ENCODE measurements around the gene OR13F1. TPM values are rescaled to one million over a fixed set of nuclear protein-coding genes. Genes with fewer than 3 reads are reported as not detected.

Gene OR13F1
- total and polyA plus RNA-seq, 2 of the 8 experiments (the other 6 are each of a cell fraction or from before 2014, with no cell fraction given): not detected

GRCh38 chr9:104468261-104468660 lies 35.8 kb upstream of the OR13F1 start:
- ChIA-PET POLR2A (ENCODE audit: partially characterized antibody) (no interaction called here), CTCF (ENCODE audit: partially characterized antibody) (no interaction called here)
- Histone ChIP-seq H3K4me2 (ENCODE audit: insufficient read depth in 1 of 2, low read depth in 2 of 2, low read length in 2 of 2) (no peak overlapping the region), H3K9ac (replicated peaks in 1 of 4; ENCODE audit: extremely low read depth in 1 of 4, low read depth in 3 of 4, low read length in 3 of 4) (no peak overlapping the region), H2AK5ac (ENCODE audit: low read depth, low read length) (no peak overlapping the region), H4K20me1 (replicated peaks in 1 of 2; ENCODE audit: control insufficient read depth in 1 of 2, insufficient read depth in 2 of 2, low read length in 2 of 2) (no peaks in the 10 kb centered on the region), H3K4ac (replicated peaks; ENCODE audit: insufficient read length, low read depth, low read length) (no peak overlapping the region), H3K56ac (replicated peaks; ENCODE audit: insufficient read length, low read depth, low read length) (no peak overlapping the region), H4K5ac (ENCODE audit: insufficient read length, low read depth, low read length) (no peak overlapping the region), H3K14ac (ENCODE audit: insufficient read length) (no peak overlapping the region), H3K79me1 (ENCODE audit: low read depth, low read length) (no peaks in the 10 kb centered on the region), H2BK5ac (ENCODE audit: low read depth, low read length) (no peak overlapping the region), H3K36me3 (ENCODE audit: control insufficient read depth in 2 of 4, insufficient read depth in 4 of 4, low read length in 3 of 4) (no peaks in the 10 kb centered on the region), H3K27me3 (replicated peaks in 1 of 4; ENCODE audit: control insufficient read depth in 3 of 4, extremely low read depth in 1 of 4, insufficient read depth in 3 of 4, low read length in 3 of 4) (no peaks in the 10 kb centered on the region), H2BK120ac (replicated peaks; ENCODE audit: low read depth, low read length) (no peak overlapping the region), H3K4me1 (replicated peaks in 1 of 4; ENCODE audit: control insufficient read depth in 3 of 4, insufficient read depth in 4 of 4, low read length in 3 of 4) (no peaks in the 10 kb centered on the region), H2BK12ac (ENCODE audit: low read depth, low read length) (no peak overlapping the region), H3K4me3 (ENCODE audit: extremely low read depth in 1 of 4, insufficient read depth in 2 of 4, low read depth in 3 of 4, low read length in 4 of 4) (no peak overlapping the region), H2AFZ (ENCODE audit: low read length) (no peak overlapping the region), H4K8ac (ENCODE audit: extremely low read depth, insufficient read depth, low read length) (no peak overlapping the region), H2BK15ac (ENCODE audit: low read length) (no peak overlapping the region), H4K91ac (replicated peaks; ENCODE audit: insufficient read length, low read length) (no peak overlapping the region), H3K9me3 (ENCODE audit: insufficient read depth in 2 of 2, low read depth in 1 of 2, low read length in 1 of 2) (0 out of 4 replicates have a peak, but pooled peaks cover 0 to 3% of the 10 kb centered on the region in 2 experiments), H2BK20ac (ENCODE audit: low read length) (no peak overlapping the region), H3K23me2 (ENCODE audit: low read depth, low read length) (no peaks in the 10 kb centered on the region), H3K79me2 (ENCODE audit: control insufficient read depth in 1 of 2, insufficient read depth in 2 of 2, low read length in 2 of 2) (no peaks in the 10 kb centered on the region), H3K23ac (ENCODE audit: insufficient read length) (no peak overlapping the region), H3K27ac (ENCODE audit: low read depth, low read length) (no peak overlapping the region), H3K18ac (ENCODE audit: extremely low read depth, low read length) (no peak overlapping the region)
- DNase-seq (ENCODE audit: low read depth in 1 of 2, low spot score in 2 of 2): no peak
- no peak for FAIRE-seq
- no peak for TF ChIP-seq GABPA (IDR thresholded peaks at IDR 0.05; ENCODE audit: borderline replicate concordance, insufficient read depth, low read length)
